Duodenal mucosa (tissue), 2 donors: ENCODE data around the gene ARHGEF28.

ENCODE experiments used
- H3K27ac ChIP-seq: one replicate; pipeline ENCODE4 v1.7.0; 2013; ENCODE audit warnings: low read depth, low read length
- H3K27me3 ChIP-seq, 2 donors: one replicate each; pipeline ENCODE4 v1.7.0; 2013; ENCODE audit warnings: low read length in 2 of 2, control low read depth in 1 of 2; ENCODE audit not compliant: insufficient read depth in 2 of 2, control insufficient read depth in 1 of 2
- H3K36me3 ChIP-seq, 2 donors: one replicate each; pipeline ENCODE4 v1.7.0; 2013; ENCODE audit warnings: low read length in 2 of 2, control low read depth in 1 of 2; ENCODE audit not compliant: insufficient read depth in 2 of 2, control insufficient read depth in 1 of 2
- H3K4me1 ChIP-seq, 2 donors: one replicate each; pipeline ENCODE4 v1.7.0; 2013; ENCODE audit warnings: low read length in 2 of 2, control low read depth in 1 of 2; ENCODE audit not compliant: insufficient read depth in 2 of 2, control insufficient read depth in 1 of 2
- H3K4me3 ChIP-seq, 2 donors: one replicate each; pipeline ENCODE4 v1.7.0; 2013; ENCODE audit warnings: low read length in 2 of 2, low read depth in 1 of 2
- H3K9ac ChIP-seq, 2 donors: one replicate each; pipeline ENCODE4 v1.7.0; 2013; ENCODE audit warnings: low read length in 2 of 2, low read depth in 1 of 2
- H3K9me3 ChIP-seq, 2 donors: one replicate each; pipeline ENCODE4 v1.7.0; 2013; ENCODE audit warnings: low read length in 2 of 2, control low read depth in 1 of 2; ENCODE audit not compliant: control insufficient read depth in 1 of 2

ARHGEF28 gene

DNA sequence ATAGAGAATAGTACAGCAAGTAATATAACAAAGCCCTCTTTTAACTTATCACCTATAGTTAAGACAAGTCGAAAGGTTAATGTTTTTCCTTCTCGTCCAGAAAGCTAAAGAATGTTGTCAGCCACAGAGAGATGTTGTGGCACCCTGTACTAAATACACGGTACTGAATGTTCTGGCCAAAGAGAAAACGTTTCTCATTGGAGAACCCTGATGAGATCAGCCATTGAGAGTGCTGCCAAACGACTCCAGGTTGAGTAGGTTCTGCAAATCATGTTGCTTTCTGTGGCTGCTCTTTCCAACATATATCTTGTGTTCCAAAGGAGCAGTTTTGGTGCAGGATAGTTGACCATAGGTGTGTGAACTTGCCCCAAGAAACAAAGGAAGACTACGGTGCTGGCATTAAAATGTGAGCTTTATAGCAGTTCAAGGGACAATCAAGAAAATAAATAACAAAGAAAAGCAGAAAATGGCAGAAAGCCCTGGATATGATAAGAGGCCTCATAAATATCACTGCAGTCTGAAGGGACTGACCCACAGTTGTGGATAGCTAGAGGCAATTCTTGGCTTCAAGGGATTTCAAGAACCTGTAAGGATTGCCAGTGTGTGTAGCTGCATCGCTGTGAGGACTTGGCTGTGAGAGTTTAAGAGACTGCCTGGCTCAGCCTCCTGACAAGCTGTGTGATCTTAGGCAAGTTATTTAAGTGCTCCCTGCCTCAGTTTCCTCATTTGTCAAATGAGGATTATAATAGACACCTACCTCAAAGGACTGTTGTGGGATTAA, 102.7 kb downstream of the ARHGEF28 start:
- no peak overlapping the region for H3K27ac ChIP-seq
- no peak overlapping the region for H3K9ac ChIP-seq
- H3K36me3 ChIP-seq: no peaks in the 10 kb centered on the region
- H3K4me3 ChIP-seq: no peak overlapping the region
- H3K9me3 ChIP-seq: no peaks in the 10 kb centered on the region
- H3K27me3 ChIP-seq: no peaks in the 10 kb centered on the region
- H3K4me1 ChIP-seq: peaks cover 0 to 4% of the 10 kb centered on the region in 2 donors

DNA sequence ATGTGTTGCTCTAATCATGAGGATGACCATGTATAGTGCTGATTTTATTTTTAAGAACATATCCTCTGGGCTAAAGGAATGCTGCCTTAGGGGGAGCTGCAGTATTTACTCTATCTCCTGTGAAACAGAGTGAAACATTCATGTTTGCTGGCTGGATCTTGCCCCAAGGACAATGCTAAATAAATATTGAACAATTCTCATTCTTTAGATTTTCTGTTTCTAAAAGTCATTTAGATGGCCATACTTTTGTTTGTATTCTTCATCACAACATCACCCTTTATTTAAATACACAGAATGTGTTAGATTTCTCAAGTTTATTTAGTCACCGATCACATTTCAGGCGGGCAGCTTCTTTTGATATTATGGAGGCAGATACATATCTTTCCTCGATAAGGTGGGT, 103.3 kb downstream of the ARHGEF28 start:
- H3K27me3 ChIP-seq: no peaks in the 10 kb centered on the region
- no peaks in the 10 kb centered on the region for H3K36me3 ChIP-seq
- H3K27ac ChIP-seq: no peak overlapping the region
- H3K9me3 ChIP-seq: no peaks in the 10 kb centered on the region
- no peak overlapping the region for H3K9ac ChIP-seq
- H3K4me3 ChIP-seq: no peak overlapping the region
- peaks cover 0 to 4% of the 10 kb centered on the region in 2 donors for H3K4me1 ChIP-seq

DNA sequence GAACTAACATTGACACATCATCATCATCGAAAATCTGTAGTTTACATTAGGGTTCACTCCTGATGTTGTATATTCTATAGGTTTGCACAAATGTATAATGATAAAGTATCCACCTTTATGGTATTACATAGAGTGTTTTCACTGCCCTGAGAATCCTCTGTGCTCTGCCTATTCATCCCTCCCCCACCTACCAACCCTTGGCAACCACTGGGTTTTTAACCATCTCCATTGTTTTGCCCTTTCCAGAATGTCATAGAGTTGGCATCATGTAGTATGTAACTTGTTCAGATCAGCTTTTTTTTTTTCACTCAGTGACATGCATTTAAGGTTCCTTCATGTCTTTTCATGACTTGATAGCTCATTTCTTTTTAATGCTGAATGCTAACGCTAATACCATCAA, 106.0 kb downstream of the ARHGEF28 start:
- Histone ChIP-seq H3K4me1 (peaks cover 0 to 4% of the 10 kb centered on the region in 2 donors), H3K9me3 (no peaks in the 10 kb centered on the region), H3K27ac (no peak overlapping the region), H3K4me3 (no peak overlapping the region), H3K9ac (no peak overlapping the region), H3K36me3 (no peaks in the 10 kb centered on the region), H3K27me3 (no peaks in the 10 kb centered on the region)

DNA sequence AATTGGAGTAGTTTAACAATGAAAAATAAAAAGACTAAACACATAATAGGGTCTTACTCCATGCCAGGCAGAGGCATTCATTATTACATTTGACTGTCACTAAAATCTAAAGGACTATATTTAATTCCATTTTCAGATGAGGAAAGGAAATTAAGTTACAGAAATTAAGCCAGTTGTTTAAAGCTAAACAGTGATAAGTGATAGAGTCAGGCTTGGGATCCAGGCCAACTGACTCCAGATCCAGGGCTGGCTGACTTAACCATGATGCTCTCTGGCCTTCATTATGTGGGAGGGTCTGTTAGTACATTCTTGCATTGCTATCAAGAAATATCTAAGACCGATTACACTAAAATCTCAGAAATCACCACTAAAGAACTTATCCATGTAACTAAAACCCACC, 107.2 kb downstream of the ARHGEF28 start:
- H3K4me3 ChIP-seq: no peak overlapping the region
- no peaks in the 10 kb centered on the region for H3K27me3 ChIP-seq

DNA sequence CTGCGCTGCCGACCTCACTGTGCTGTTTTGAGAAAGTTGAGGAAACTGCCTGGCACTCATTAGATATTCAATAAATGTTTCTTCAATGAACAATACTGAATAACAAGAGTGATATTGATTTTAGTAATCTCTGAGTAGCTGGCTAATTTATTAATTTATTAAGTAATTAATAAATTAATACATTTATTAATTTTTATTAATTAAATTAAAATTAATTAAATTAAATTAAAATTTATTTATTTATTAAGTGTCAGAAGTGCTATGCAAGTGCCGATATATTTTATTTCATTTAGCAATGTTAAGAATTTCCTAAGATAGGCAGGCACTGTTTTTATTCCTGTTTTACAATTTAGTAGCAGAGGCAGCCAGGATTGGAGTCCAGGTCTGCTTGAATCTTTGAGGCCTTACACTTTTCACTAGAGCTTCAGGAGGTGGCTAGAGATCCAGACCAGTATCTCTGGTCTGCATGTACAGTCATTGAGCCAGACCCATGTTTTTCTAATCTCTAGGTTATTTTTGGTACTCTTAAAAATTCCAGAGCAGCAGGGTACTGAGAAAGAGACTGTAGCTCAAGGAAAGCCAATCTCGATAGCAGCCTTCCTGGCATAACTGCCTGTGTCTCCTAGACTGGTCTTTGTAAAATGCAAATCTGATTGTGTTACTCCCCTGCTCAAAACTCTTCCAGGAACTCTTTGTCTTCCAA, 109.2 kb downstream of the ARHGEF28 start:
- no peaks in the 10 kb centered on the region for H3K27me3 ChIP-seq
- H3K27ac ChIP-seq: no peak overlapping the region
- no peaks in the 10 kb centered on the region for H3K36me3 ChIP-seq
- H3K4me1 ChIP-seq: no peaks in the 10 kb centered on the region
- no peak overlapping the region for H3K4me3 ChIP-seq
- no peaks in the 10 kb centered on the region for H3K9me3 ChIP-seq
- no peak overlapping the region for H3K9ac ChIP-seq

More for the DNA sequence above, 107.2 kb downstream of the ARHGEF28 start:
- Histone ChIP-seq H3K9ac (no peak overlapping the region), H3K4me1 (no peaks in the 10 kb centered on the region), H3K9me3 (no peaks in the 10 kb centered on the region), H3K27ac (no peak overlapping the region), H3K36me3 (no peaks in the 10 kb centered on the region)

DNA sequence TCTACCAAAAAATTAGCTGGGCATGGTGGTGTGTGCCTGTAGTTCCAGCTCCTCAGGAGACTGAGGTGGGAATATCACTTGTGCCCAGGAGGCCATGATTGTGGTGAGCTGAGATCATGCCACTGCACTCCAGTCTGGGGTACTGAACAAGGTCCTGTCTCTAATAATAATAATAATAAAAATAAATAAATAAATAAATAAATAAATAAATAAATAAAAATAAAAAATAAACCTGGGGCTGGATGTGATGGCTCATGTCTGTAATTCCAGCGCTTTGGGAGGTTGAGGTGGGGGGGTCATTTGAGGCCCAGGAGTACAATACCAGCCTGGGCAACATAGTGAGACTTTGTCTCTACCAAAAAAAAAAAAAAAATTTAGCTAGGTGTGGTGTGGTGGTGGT, 113.7 kb downstream of the ARHGEF28 start:
- Histone ChIP-seq H3K4me3 (no peak overlapping the region), H3K27me3 (no peaks in the 10 kb centered on the region), H3K9me3 (no peaks in the 10 kb centered on the region), H3K4me1 (no peaks in the 10 kb centered on the region), H3K9ac (no peak overlapping the region), H3K36me3 (no peaks in the 10 kb centered on the region), H3K27ac (no peak overlapping the region)

DNA sequence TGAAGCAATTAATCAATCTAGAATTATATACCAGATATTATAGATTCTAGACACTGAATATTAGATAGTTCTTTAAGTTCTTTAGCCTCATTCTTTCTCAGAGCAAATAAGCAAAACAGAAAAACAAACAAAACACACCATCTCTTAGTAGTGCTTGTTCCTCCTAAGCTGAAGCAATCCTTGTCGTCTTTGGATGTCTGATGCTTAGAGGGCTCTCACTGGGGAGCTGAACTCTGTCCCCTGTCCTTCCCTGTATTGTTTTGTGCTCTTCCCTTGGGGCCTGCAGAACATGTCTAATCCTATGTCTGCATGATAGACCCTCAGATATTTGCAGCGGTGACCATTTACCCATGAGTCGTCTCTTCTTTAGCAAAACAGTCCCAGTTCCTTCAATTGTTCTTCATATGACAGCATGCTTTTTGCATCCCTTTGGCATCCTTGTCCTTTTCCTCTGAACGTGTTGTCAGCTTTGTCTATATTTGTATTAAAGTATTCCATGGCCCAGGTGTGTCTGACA, 114.3 kb downstream of the ARHGEF28 start:
- H3K9me3 ChIP-seq: no peaks in the 10 kb centered on the region
- H3K27ac ChIP-seq: no peak overlapping the region

DNA sequence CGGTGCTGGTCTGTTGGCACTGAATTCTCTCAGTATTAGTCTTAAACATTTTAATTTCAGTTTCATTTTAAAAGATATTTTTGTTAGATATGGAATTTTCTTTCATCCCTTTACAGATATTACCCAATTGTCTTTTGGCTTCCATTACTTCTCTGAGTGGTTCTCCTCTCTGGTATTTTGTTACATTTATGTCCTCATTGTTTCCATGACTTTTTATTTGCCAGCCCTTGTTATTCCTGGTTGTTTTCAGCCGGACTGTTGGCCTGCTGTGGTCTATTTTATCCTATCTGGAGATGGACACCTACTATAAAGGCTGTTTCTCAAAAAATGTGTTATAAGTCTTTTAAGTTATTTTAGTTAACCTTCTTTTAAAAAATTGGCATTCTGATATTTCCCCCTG, 117.2 kb downstream of the ARHGEF28 start:
- no peak overlapping the region for H3K4me3 ChIP-seq
- no peak overlapping the region for H3K27ac ChIP-seq

More for the DNA sequence above, 114.3 kb downstream of the ARHGEF28 start:
- Histone ChIP-seq H3K4me3 (no peak overlapping the region), H3K27me3 (no peaks in the 10 kb centered on the region), H3K4me1 (no peaks in the 10 kb centered on the region), H3K9ac (no peak overlapping the region), H3K36me3 (no peaks in the 10 kb centered on the region)

DNA sequence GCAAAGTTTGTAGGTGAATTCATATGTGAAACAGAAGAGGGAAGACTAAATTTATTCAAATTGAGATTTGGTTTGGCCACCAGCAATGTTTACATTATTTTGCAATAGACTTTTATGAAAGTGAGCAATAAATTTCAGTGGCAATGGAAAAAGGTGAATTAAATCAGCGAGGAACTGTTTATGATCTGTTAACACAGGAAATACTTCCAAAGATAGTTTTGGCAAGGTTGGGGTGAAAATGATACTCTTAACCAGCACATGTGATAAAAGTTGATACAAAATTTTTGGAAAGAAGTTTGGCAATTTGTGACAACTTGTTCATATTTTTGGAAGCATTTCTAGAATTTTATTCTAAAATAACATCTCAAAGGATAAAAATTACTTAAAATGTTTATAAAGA, 119.8 kb downstream of the ARHGEF28 start:
- H3K4me1 ChIP-seq: peaks cover 0 to 7% of the 10 kb centered on the region in 2 donors
- no peak overlapping the region for H3K9ac ChIP-seq
- H3K27ac ChIP-seq: no peak overlapping the region
- no peaks in the 10 kb centered on the region for H3K27me3 ChIP-seq
- H3K4me3 ChIP-seq: no peak overlapping the region
- H3K36me3 ChIP-seq: no peaks in the 10 kb centered on the region
- H3K9me3 ChIP-seq: no peaks in the 10 kb centered on the region

More for the DNA sequence above, 117.2 kb downstream of the ARHGEF28 start:
- H3K9ac ChIP-seq: no peak overlapping the region
- H3K27me3 ChIP-seq: no peaks in the 10 kb centered on the region
- no peaks in the 10 kb centered on the region for H3K9me3 ChIP-seq
- H3K36me3 ChIP-seq: no peaks in the 10 kb centered on the region
- H3K4me1 ChIP-seq: peaks cover 0 to 7% of the 10 kb centered on the region in 2 donors

DNA sequence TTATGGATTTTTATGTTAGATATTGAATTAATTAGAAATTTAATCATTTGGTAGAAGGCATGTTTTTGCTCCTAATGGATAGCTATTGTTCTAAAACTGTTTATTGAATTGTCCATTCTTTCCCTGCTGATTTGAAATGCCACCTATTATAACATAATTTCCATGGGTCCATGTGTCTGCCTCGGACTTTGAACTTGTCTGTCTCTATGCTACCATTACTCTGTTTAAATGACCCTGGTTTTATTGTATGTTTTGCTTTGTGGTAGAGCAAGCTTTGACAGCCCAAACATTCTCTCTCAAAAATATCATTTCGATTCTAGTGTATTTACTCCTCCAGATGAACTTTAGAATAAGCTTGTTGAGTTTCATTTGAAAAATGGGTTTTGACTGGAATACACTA, 120.6 kb downstream of the ARHGEF28 start:
- no peaks in the 10 kb centered on the region for H3K9me3 ChIP-seq
- no peaks in the 10 kb centered on the region for H3K27me3 ChIP-seq
- H3K4me1 ChIP-seq: peaks cover 0 to 7% of the 10 kb centered on the region in 2 donors
- no peak overlapping the region for H3K4me3 ChIP-seq
- H3K27ac ChIP-seq: no peak overlapping the region
- H3K9ac ChIP-seq: no peak overlapping the region
- no peaks in the 10 kb centered on the region for H3K36me3 ChIP-seq
